ENCODE results near the gene MICU2.

The MICU2 gene

GRCh38 chr13:21470785-21471184 lies 133.2 kb downstream of the MICU2 start:
- TF ChIP-seq CTCF (IDR thresholded peaks at IDR 0.05; ENCODE audit: extremely low read depth, insufficient read depth, missing control alignments) = no peak
- DNase-seq (ENCODE audit: low spot score) = no peak
- in situ Hi-C loops (cut with MboI; ENCODE audit: low pct_unique_long_range_greater_than_20kb, low sequenced_read_pairs, unreplicated experiment) = loop anchor here (10.0 kb wide), 1 partner anchor 176 kb away; no protein-coding TSS in a partner anchor

GRCh38 chr13:21466527-21466926 lies 137.4 kb downstream of the MICU2 start:
- TF ChIP-seq CTCF (IDR thresholded peaks at IDR 0.05; ENCODE audit: extremely low read depth, insufficient read depth, missing control alignments) = no peak
- in situ Hi-C loops (cut with MboI; ENCODE audit: low pct_unique_long_range_greater_than_20kb, low sequenced_read_pairs, unreplicated experiment) = no loop called here
- DNase-seq (ENCODE audit: low spot score) = no peak

GRCh38 chr13:21465710-21466160 lies 138.2 kb downstream of the MICU2 start:
- no peak for DNase-seq (ENCODE audit: low spot score)
- no peak for TF ChIP-seq CTCF (IDR thresholded peaks at IDR 0.05; ENCODE audit: extremely low read depth, insufficient read depth, missing control alignments)
- in situ Hi-C loops (cut with MboI; ENCODE audit: low pct_unique_long_range_greater_than_20kb, low sequenced_read_pairs, unreplicated experiment) = no loop called here

GRCh38 chr13:21463424-21463823 lies 140.5 kb downstream of the MICU2 start:
- in situ Hi-C loops (cut with MboI; ENCODE audit: low pct_unique_long_range_greater_than_20kb, low sequenced_read_pairs, unreplicated experiment) = no loop called here
- TF ChIP-seq CTCF (IDR thresholded peaks at IDR 0.05; ENCODE audit: extremely low read depth, insufficient read depth, missing control alignments) = no peak
- DNase-seq (ENCODE audit: low spot score) = no peak

- TF ChIP-seq CTCF (IDR thresholded peaks at IDR 0.05; ENCODE audit: extremely low read depth, insufficient read depth, missing control alignments) = no peak
- in situ Hi-C loops (cut with MboI; ENCODE audit: low pct_unique_long_range_greater_than_20kb, low sequenced_read_pairs, unreplicated experiment) = no loop called here
- no peak for DNase-seq (ENCODE audit: low spot score)
These were observed 142.8 kb downstream of the MICU2 start for GRCh38 chr13:21461131-21461530.

GRCh38 chr13:21458813-21459701 lies 144.9 kb downstream of the MICU2 start, which contains the start of gene ZDHHC20:
Gene ZDHHC20 (minus strand): TSS chr13:21459303. CDS start chr13:21459171, 132 bp downstream.
- in situ Hi-C loops (cut with MboI; ENCODE audit: low pct_unique_long_range_greater_than_20kb, low sequenced_read_pairs, unreplicated experiment) = no loop called here
- no peak for TF ChIP-seq CTCF (IDR thresholded peaks at IDR 0.05; ENCODE audit: extremely low read depth, insufficient read depth, missing control alignments)
- peak; percentile 97 for DNase-seq (ENCODE audit: low spot score)

All from GM13977 (cell line).